Activated CD8-positive, alpha-beta memory T cell treated with anti-CD3 and anti-CD28 coated beads for 24 hours (primary cell): Measurements from ENCODE around the gene OSBPL9.
A peak's percentile ranks its signal among the peaks of the same experiment; 100 is the strongest.
"Not testable (repeated sequence)": the region's sequence is repeated elsewhere in the genome, so short reads cannot be mapped to it uniquely, and the experiment has no call there.

Source experiments
- DNase-seq: peaks from one replicate; pipeline ENCODE4 v3.0.0-alpha.2; 2020

Gene OSBPL9

DNA sequence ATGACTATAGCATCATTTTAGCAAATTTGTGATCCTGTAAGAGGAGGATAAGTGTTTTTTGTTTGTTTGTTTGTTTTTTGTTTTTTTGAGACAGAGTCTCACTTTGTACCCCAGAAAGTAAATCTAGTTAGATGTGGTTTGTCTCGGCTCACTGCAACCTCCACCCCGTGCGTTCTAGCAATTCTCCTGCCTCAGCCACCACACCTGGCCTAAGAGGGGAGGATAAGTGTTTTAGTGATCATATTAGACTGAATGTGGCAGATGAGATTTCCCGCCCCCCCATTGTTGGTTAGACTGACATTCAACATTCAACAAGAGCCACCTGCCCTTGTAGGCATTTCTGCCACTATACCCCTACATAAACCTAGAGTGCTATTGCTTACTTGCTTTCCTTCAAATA, 98.5 kb downstream of the OSBPL9 start:
- no peak for DNase-seq

- DNase-seq: no peak
Observed at GRCh38 chr1:51716746-51717145, 99.9 kb downstream of the OSBPL9 start.

DNA sequence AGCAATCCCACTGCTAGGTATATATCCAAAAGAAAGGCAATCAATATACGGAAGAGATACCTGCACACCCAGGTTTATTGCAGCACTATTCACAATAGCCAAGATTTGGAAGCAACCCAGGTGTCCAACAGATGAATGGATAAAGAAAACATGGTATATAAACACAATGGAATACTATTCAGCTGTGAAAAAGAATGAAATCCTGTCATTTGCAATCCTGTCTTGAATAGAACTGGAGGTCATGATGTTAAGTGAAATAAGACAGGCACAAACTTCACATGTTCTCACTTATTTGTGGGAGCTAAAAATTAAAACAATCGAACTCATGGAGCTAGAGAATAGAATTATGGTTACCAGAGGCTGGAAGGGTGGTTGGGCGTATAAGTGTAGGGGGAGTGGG, 101.0 kb downstream of the OSBPL9 start:
- no peak for DNase-seq

GRCh38 chr1:51719146-51719545, 102.3 kb downstream of the OSBPL9 start:
- no peak for DNase-seq

DNA sequence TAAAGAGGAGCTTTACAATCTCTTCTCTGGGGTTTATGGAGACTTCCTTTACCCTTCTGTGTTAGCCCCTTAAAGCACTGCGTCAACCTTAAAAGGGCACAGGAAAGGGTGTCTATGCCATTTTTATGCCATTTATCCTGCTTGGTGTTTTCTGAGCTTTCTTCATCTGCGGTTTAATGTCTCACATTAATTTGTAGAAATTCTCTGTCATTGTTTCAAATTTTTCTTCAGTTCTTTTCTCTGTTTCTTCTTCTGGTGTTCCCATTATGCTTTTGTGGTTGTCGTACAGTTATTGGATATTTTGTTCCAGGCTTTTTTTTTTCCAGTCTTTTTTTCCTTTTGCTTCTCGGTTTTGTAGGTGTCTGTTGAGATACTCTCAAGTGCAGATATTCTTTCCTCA, 107.9 kb downstream of the OSBPL9 start:
- no peak for DNase-seq

DNA sequence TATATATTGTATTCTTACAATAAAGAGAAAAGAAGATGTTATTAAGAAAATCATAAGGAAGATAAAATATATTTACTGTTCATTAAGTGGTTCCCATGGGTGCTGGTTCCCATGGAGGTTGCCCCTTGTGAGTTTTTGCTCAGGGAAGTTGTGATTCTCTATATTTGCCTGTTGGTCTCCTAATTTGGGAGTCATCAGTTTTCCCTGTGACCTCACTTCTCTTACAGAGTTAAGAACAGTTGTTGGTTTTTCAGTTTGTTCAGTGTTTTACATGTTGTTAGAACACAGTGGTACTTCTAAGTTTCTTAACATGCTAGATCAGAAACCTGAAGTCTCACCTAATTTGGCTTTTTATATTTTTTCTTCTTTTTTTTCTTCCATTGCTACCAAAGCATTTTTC, 109.2 kb downstream of the OSBPL9 start:
- DNase-seq: no peak

GRCh38 chr1:51726544-51727225, 109.8 kb downstream of the OSBPL9 start:
- DNase-seq: no peak

- no peak for DNase-seq
Observed at GRCh38 chr1:51727366-51727765, 110.5 kb downstream of the OSBPL9 start.

GRCh38 chr1:51728611-51729155, 111.8 kb downstream of the OSBPL9 start:
- DNase-seq: no peak

DNA sequence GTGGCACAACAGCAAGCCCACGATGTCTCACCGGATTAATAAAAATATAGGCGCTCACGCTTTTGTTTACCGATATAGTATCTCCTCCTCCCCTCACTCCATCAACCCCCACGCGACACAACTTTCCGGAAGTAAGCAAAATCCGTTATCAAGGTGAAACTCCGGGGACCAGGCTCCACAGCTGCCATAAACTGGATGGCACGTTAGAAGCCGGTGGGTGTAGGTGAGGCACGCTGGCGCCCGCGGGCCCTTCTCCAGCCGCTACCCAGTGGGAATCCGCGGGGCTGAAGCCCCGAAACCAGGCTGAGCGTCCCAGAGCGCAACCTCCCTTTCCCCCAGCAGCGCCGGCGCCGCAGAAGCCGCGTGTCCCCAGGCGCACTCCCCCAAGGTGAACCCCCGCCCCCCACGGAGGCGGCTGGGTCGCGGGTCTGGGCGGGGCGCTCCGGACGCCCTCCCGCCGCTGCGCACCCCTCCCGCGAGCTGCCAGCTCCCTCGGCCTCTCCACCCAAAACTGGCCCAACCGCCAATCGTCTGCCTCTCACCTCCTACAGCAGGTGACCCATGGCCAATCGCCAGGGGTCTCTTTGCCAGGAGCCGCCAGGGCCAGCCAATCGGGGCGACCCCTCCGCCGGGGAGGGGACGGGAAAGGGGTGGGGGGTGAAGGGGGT, 112.4 kb downstream of the OSBPL9 start:
- DNase-seq: peak; percentile 95

- no peak for DNase-seq
Observed at GRCh38 chr1:51729824-51730301, 113.0 kb downstream of the OSBPL9 start.

DNA sequence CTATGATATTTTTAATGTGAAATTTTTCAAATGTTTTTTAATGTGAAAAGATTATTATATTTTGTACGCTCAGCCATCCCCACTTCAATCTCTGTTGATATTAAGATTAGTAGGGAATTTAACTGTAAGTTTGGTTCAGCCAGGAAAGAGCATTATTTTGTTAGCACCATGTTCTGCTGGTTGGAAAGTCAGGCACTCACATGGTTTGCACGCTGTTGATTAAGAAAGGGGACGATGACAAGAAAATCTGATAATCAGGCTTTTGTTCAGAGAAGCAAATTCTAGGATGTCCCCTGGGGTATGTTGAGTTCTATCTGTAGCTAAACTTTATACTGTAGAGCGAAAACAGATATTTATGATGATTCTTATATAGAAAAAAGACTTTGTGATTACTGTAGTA, 115.1 kb downstream of the OSBPL9 start:
- no peak for DNase-seq

GRCh38 chr1:51732701-51733425, 116.0 kb downstream of the OSBPL9 start:
- DNase-seq: no peak

- not testable (repeated sequence) for DNase-seq
Observed at GRCh38 chr1:51733426-51733774, 116.5 kb downstream of the OSBPL9 start.

- no peak for DNase-seq
Observed at GRCh38 chr1:51733793-51734522, 117.1 kb downstream of the OSBPL9 start.

DNA sequence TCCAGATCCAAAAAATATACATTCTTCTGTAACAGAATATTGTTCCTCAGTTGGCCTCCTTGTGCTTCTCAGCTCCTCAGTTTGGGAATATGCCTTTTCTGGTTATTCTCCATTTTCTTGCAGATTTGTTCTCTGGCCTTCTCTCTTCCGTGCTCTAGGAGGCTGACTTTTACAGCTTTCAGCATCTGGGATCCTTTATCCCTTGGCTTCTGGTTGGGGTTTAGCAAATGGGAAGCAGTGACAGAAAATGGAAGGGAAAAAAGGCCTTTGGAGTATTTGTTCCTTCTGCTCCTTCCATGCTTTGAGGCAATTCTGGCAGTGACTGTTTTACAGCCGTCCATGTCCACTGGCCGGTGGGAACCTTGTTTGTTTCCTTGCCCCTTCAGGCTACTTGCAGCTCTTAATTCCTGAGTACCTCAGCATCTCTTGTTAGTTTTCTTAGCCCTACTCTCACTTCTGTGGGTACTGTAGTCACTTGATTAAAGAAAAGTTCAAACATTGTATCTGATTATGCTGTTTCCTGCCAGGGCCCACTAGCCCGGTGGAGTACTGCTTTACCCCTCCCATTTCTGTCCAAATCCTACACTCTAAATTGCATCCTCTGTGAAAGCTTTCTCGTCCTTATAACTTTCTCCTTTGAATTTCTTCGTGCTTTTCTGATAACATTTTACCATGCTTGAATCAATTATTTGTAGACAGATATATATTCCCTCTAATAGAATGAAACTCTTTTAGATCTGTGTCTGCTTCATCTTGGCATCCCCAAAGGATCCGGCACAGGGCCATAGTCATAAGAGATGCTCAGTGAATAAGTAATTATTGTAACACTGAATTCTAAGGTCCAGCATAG, 118.2 kb downstream of the OSBPL9 start:
- no peak for DNase-seq

DNA sequence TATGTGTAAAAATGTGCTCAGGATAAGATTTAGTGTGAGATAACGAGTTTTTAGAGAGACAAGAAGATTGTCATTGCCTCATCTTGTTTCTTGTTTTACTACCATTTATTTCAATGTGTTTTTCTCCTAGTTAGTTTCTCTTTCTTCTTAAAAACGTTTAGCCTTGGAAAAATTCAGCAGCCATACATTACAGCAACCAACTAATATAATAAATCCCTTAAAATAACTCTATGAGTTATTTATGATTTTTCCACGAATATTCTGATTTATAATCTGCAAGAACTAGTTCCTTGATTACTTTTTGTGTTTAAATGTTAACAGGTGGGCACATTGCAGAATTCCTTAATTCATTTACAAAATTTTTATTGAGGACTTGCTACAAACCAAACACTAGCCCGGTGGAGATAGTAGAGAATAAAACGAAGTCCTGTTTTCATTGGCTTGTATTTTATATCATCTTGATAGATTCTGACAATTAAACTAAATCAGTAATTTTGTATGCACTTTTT, 118.9 kb downstream of the OSBPL9 start:
- no peak for DNase-seq

- no peak for DNase-seq
Observed at GRCh38 chr1:51736702-51737101, 119.8 kb downstream of the OSBPL9 start.

DNA sequence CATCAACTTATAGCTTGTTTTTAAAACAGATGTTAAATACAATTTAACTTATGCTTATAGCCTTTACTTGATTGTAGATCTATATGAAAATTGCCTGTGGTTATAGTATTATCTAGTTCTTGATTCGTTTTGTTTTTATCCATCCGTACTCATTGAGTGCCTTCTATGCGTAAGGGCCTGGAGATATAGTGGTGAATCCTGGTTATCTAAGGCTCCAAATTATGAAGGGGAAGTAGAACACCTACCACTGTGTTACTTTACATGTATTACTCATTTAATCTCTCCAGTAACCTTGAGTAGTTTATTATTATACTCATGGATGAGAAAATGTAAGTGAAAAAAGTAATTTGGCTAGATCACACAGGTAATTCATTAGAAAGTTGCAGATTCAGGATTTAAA, 121.8 kb downstream of the OSBPL9 start:
- no peak for DNase-seq

- no peak for DNase-seq
Observed at GRCh38 chr1:51740652-51741051, 123.8 kb downstream of the OSBPL9 start.

DNA sequence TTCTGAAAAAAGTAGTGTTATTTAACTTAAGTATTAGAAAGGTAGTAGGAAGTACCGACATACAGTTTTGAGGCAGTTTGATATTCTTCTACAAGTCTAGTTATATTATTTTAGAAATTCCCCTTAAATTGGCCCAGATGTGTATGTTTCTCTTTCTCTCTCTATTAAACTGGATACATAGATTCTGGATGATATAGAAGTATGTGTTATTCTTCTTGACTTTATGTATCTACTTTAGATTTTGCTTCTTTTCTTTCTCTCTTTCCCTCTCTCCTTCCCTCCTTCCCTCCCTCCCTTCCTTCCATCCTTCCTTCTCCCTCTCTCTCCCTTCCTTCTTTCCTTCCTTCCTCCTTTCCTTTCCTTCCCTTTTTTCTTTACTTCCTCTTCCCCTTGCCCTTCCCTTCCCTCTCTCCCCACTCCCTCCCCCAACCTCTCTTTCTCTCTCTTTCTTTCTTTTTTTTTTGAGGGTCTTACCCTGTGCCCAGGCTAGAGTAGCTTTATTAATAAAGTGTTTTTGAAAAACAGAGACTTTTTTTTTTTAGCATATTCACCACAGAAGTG, 124.3 kb downstream of the OSBPL9 start:
- no peak for DNase-seq
